ENCODE data around the gene CHP1. TPM values are rescaled to one million over a fixed set of nuclear protein-coding genes. Genes with fewer than 3 reads are reported as not detected.

Gene CHP1
- total and polyA plus RNA-seq, 9 of the 15 experiments (the other 6 are each of a cell fraction or from before 2014, with no cell fraction given) = 31.7 to 83.4 (median 67.6) TPM

- in situ Hi-C loops (cut with MboI) (no loop called here), intact Hi-C loops (cut with micrococcal nuclease) (no loop called here)
- no TSS peak for BruUV-seq (replicated peaks)
- Histone ChIP-seq H3K27ac (ENCODE audit: extremely low read depth, low read depth, low read length) (no peak overlapping the region), H3K4me1 (replicated peaks in 1 of 2; ENCODE audit: control insufficient read depth in 2 of 2, insufficient read depth in 2 of 2, low read length in 2 of 2) (peaks cover 4% of the 10 kb centered on the region in 2 experiments; a peak in 3 of 5 replicates), H3K27me3 (ENCODE audit: control insufficient read depth in 2 of 2, insufficient read depth in 2 of 2, low read length in 2 of 2) (no peaks in the 10 kb centered on the region), H3K9me1 (ENCODE audit: control insufficient read depth, insufficient read depth, low read length) (no peaks in the 10 kb centered on the region), H3K9ac (ENCODE audit: insufficient read depth in 1 of 2, low read depth in 2 of 2, low read length in 2 of 2) (no peak overlapping the region), H3K4me3 (no peak overlapping the region), H3K36me3 (ENCODE audit: control insufficient read depth, insufficient read depth, low read length) (peaks cover 43% of the 10 kb centered on the region; the same call in 2 of the 3 replicates), H3K9me3 (replicated peaks; ENCODE audit: control insufficient read depth, insufficient read depth, low read depth, low read length) (no peaks in the 10 kb centered on the region), H4K20me1 (replicated peaks; ENCODE audit: control insufficient read depth, insufficient read depth, low read length) (no peaks in the 10 kb centered on the region), H3K79me2 (ENCODE audit: control insufficient read depth, insufficient read depth, low read length) (peaks cover 3% of the 10 kb centered on the region; the same call in 1 of the 3 replicates), H2AFZ (ENCODE audit: low read depth, low read length) (no peak overlapping the region), H3K4me2 (ENCODE audit: insufficient read depth, low read length) (no peak overlapping the region)
- WGBS (ENCODE audit: insufficient coverage, low coverage, missing lambda C conversion rate) = 83% methylated on average over 2 of the region's 3 CpGs
- ChIA-PET CTCF (ENCODE audit: low intra/inter-chr PET ratio) (no interaction called here), POLR2A (interaction anchor here (1.2 kb wide), 1 partner anchor 54 kb away, joined by 3 read pairs; the partner anchor contains the start of genes NUSAP1 and OIP5)
- DNase-seq (ENCODE audit: extremely low read depth in 1 of 4, low spot score in 3 of 4) (no peak), FAIRE-seq (no peak), ATAC-seq (no peak)
- TF ChIP-seq MAFK (IDR thresholded peaks at IDR 0.05; ENCODE audit: low read length) = no peak
- TF ChIP-seq GATAD2A (IDR thresholded peaks at IDR 0.05) = no peak
- TF ChIP-seq, protein P1, sequence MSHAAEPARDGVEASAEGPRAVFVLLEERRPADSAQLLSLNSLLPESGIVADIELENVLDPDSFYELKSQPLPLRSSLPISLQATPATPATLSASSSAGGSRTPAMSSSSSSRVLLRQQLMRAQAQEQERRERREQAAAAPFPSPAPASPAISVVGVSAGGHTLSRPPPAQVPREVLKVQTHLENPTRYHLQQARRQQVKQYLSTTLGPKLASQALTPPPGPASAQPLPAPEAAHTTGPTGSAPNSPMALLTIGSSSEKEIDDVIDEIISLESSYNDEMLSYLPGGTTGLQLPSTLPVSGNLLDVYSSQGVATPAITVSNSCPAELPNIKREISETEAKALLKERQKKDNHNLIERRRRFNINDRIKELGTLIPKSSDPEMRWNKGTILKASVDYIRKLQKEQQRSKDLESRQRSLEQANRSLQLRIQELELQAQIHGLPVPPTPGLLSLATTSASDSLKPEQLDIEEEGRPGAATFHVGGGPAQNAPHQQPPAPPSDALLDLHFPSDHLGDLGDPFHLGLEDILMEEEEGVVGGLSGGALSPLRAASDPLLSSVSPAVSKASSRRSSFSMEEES (CRISPR knock-in tag; IDR thresholded peaks at IDR 0.05) = no peak
- TF ChIP-seq ETS2 (tag; IDR thresholded peaks at IDR 0.05; ENCODE audit: borderline replicate concordance, poor library complexity, severe bottlenecking) = no peak
- TF ChIP-seq TGIF2 (CRISPR knock-in tag; IDR thresholded peaks at IDR 0.05) = no peak
- no peak for TF ChIP-seq NFE2 (IDR thresholded peaks at IDR 0.05; ENCODE audit: low read depth)
- no peak for TF ChIP-seq TAF15 (IDR thresholded peaks at IDR 0.05; ENCODE audit: low read depth, low read length)
- TF ChIP-seq, protein P2, sequence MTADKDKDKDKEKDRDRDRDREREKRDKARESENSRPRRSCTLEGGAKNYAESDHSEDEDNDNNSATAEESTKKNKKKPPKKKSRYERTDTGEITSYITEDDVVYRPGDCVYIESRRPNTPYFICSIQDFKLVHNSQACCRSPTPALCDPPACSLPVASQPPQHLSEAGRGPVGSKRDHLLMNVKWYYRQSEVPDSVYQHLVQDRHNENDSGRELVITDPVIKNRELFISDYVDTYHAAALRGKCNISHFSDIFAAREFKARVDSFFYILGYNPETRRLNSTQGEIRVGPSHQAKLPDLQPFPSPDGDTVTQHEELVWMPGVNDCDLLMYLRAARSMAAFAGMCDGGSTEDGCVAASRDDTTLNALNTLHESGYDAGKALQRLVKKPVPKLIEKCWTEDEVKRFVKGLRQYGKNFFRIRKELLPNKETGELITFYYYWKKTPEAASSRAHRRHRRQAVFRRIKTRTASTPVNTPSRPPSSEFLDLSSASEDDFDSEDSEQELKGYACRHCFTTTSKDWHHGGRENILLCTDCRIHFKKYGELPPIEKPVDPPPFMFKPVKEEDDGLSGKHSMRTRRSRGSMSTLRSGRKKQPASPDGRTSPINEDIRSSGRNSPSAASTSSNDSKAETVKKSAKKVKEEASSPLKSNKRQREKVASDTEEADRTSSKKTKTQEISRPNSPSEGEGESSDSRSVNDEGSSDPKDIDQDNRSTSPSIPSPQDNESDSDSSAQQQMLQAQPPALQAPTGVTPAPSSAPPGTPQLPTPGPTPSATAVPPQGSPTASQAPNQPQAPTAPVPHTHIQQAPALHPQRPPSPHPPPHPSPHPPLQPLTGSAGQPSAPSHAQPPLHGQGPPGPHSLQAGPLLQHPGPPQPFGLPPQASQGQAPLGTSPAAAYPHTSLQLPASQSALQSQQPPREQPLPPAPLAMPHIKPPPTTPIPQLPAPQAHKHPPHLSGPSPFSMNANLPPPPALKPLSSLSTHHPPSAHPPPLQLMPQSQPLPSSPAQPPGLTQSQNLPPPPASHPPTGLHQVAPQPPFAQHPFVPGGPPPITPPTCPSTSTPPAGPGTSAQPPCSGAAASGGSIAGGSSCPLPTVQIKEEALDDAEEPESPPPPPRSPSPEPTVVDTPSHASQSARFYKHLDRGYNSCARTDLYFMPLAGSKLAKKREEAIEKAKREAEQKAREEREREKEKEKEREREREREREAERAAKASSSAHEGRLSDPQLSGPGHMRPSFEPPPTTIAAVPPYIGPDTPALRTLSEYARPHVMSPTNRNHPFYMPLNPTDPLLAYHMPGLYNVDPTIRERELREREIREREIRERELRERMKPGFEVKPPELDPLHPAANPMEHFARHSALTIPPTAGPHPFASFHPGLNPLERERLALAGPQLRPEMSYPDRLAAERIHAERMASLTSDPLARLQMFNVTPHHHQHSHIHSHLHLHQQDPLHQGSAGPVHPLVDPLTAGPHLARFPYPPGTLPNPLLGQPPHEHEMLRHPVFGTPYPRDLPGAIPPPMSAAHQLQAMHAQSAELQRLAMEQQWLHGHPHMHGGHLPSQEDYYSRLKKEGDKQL (CRISPR knock-in tag; IDR thresholded peaks at IDR 0.05; ENCODE audit: borderline replicate concordance) = no peak
- TF ChIP-seq ZBED1 (IDR thresholded peaks at IDR 0.05) = no peak
Observed at GRCh38 chr15:41278319-41278718, 47.3 kb downstream of the CHP1 start.

Data from K562 (cell line).